Upper lobe of left lung (tissue), 4 donors: ENCODE results near the gene FBXW7.

Source experiments
- CTCF ChIP-seq, 6 experiments: fragments of 450-650 bp in 4 of 6; fragments of 200-600 bp in 2 of 6; sonication (generic) in 2 of 6; IDR thresholded peaks; one replicate each; pipeline ENCODE4 v1.5.1; 2016 to 2019; ENCODE audit warnings: antibody characterized with exemption in 6 of 6
- POLR2A ChIP-seq, 4 donors: fragments of 450-650 bp; IDR thresholded peaks; one replicate each; pipeline ENCODE4 v1.5.1; 2016 to 2017; ENCODE audit warnings: antibody characterized with exemption in 4 of 4, mild to moderate bottlenecking in 2 of 4
- POLR2AphosphoS5 ChIP-seq, 2 donors: sonication (generic); formaldehyde crosslinking; IDR thresholded peaks; one replicate each; pipeline ENCODE4 v1.5.1; 2017; ENCODE audit warnings: antibody characterized with exemption in 2 of 2

DNA sequence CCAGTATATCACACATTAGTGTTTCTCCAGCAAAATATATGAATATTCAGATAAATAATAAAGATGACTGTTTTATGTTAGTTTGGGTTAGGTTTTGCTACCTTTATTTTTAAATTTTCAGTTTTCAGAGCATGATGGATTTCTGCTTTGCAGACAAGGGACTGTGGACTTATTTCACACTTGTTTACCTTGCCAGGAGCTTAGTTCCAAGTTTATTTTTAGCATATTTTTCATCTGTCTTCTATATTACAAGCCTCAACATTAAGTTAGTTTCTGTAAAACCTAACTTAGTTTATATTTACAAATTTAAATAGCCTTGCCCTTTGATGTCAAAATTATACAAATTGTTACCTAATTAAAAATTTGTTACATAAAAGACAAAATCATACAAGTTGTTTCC, 163.4 kb downstream of the FBXW7 start:
- TF ChIP-seq POLR2A (IDR thresholded peaks at IDR 0.05) (no peak), CTCF (IDR thresholded peaks at IDR 0.05) (no peak), POLR2AphosphoS5 (IDR thresholded peaks at IDR 0.05) (no peak)
